A673 (cell line): Measurements from ENCODE around the gene TBC1D32. TPM values are rescaled to one million over a fixed set of nuclear protein-coding genes. Genes with fewer than 3 reads are reported as not detected.

Experiments
- BruUV-seq: library from RNA; stranded (reverse); fragments of 400-500 nt; replicated peaks from 2 replicates; lab custom pipeline; 2021; lab: Mats Ljungman, UMichigan
- CTCF ChIA-PET: fragments of 300-600 bp; sonication (Branson Sonifier 250); formaldehyde crosslinking; loops from one replicate; lab custom pipeline; 2022; ENCODE audit warnings: antibody characterized with exemption; lab: Charles Lee
- POLR2A ChIA-PET: fragments of 300-600 bp; sonication (Branson Sonifier 250); formaldehyde crosslinking; loops from one replicate; lab custom pipeline; 2022; ENCODE audit warnings: antibody characterized with exemption; ENCODE audit not compliant: low non-redundant PET; lab: Charles Lee
- DNase-seq: peaks from one replicate; pipeline ENCODE4 v3.0.0-alpha.2; 2015; ENCODE audit warnings: low spot score
- H3K27ac ChIP-seq: fragments of 200-600 bp; sonication (generic); 2 replicates; pipeline ENCODE4 v1.5.1; 2016; ENCODE audit warnings: mixed run types, low read depth, mild to moderate bottlenecking, mixed read lengths, antibody characterized with exemption, low read length; ENCODE audit not compliant: poor library complexity, severe bottlenecking
- H3K27me3 ChIP-seq: fragments of 200-600 bp; sonication (generic); replicated peaks from 2 replicates; pipeline ENCODE4 v1.6.1; 2017; ENCODE audit warnings: mixed run types, low read depth, mild to moderate bottlenecking, mixed read lengths, antibody characterized with exemption, low read length; ENCODE audit not compliant: insufficient read depth, poor library complexity
- H3K36me3 ChIP-seq: fragments of 200-600 bp; sonication (generic); 2 replicates; pipeline ENCODE4 v1.6.1; 2016; ENCODE audit warnings: mixed run types, mild to moderate bottlenecking, mixed read lengths, antibody characterized with exemption, low read length; ENCODE audit not compliant: insufficient read depth, poor library complexity, severe bottlenecking
- H3K4me1 ChIP-seq: fragments of 200-600 bp; sonication (generic); 2 replicates; pipeline ENCODE4 v1.6.1; 2017; ENCODE audit warnings: mixed run types, mild to moderate bottlenecking, mixed read lengths, antibody characterized with exemption, low read length; ENCODE audit not compliant: insufficient read depth, poor library complexity, severe bottlenecking
- H3K4me3 ChIP-seq: fragments of 200-600 bp; sonication (generic); 2 replicates; pipeline ENCODE4 v1.5.1; 2016; ENCODE audit warnings: low read depth, mixed run types, mild to moderate bottlenecking, mixed read lengths, low read length; ENCODE audit not compliant: poor library complexity, severe bottlenecking
- H3K9me3 ChIP-seq: fragments of 200-600 bp; sonication (generic); 2 replicates; pipeline ENCODE4 v1.6.1; 2016; ENCODE audit warnings: mixed run types, low read depth, mild to moderate bottlenecking, mixed read lengths, antibody characterized with exemption, low read length; ENCODE audit not compliant: poor library complexity, severe bottlenecking
- CTCF ChIP-seq: fragments of 300-800, 200-600 bp; sonication (generic); conservative IDR thresholded peaks from 2 replicates; pipeline ENCODE4 v1.5.1; 2017; ENCODE audit warnings: low read depth, mild to moderate bottlenecking, antibody characterized with exemption, low read length, moderate library complexity, mixed read lengths
- EZH2 ChIP-seq: fragments of 200-600 bp; sonication (generic); IDR thresholded peaks from 2 replicates; pipeline ENCODE4 v1.6.1; 2017; ENCODE audit warnings: borderline replicate concordance, low read depth, mild to moderate bottlenecking, mixed read lengths, antibody characterized with exemption, low read length; ENCODE audit not compliant: poor library complexity, severe bottlenecking
- intact Hi-C: fragments of 100-400 bp; cut with micrococcal nuclease; formaldehyde crosslinking; loops from one replicate; pipeline ENCODE4 v1.10.0; 2022; ENCODE audit not compliant: unreplicated experiment
- total RNA-seq: library from RNA; stranded (reverse); gene quantifications from 2 replicates; pipeline ENCODE4 v1.2.3, GENCODE V29; 2021

TBC1D32 gene
- total RNA-seq, 1 experiment from 2014 or later: 10.4 TPM

- Histone ChIP-seq H3K27ac (no peak overlapping the region), H3K4me1 (peaks cover 3% of the 10 kb centered on the region), H3K27me3 (no peaks in the 10 kb centered on the region), H3K9me3 (no peaks in the 10 kb centered on the region), H3K4me3 (peak overlapping the region; percentile 70), H3K36me3 (no peaks in the 10 kb centered on the region)
- intact Hi-C loops: no loop called here
- TF ChIP-seq EZH2: no peak
- no peak for TF ChIP-seq CTCF
- CTCF ChIA-PET: no interaction called here
- POLR2A ChIA-PET: no interaction called here
- no peak for DNase-seq
- BruUV-seq: no TSS peak
Observed at GRCh38 chr6:121333196-121333595, 1.1 kb downstream of the TBC1D32 start.

DNA sequence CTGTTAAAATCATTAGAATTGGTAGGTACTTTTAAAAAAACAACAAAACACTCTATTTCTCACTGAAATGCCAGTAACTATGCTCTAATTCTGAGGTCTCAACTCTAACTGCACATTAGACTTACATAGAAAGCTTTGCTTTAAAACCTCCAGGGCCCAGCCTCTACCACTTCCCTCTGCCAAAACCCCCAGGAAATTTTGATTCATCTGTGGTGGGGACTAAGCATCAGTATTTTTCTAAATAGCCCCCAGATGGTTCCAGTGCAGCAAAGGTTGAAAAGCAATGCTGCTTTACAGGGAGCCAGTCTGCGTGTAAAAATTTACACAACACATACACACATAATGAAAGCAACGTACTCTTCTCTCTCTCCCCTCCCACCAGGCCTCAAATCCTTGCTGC, 3.8 kb downstream of the TBC1D32 start:
- BruUV-seq: no TSS peak
- H3K4me1 ChIP-seq: peaks cover 3% of the 10 kb centered on the region
- no peak overlapping the region for H3K27ac ChIP-seq
- no peak overlapping the region for H3K4me3 ChIP-seq
- H3K36me3 ChIP-seq: no peaks in the 10 kb centered on the region
- no peaks in the 10 kb centered on the region for H3K9me3 ChIP-seq
- H3K27me3 ChIP-seq: no peaks in the 10 kb centered on the region
- ChIA-PET CTCF (no interaction called here), POLR2A (no interaction called here)
- intact Hi-C loops: no loop called here
- DNase-seq: no peak
- TF ChIP-seq CTCF: no peak
- TF ChIP-seq EZH2: no peak

- Histone ChIP-seq H3K36me3 (no peaks in the 10 kb centered on the region), H3K27me3 (no peaks in the 10 kb centered on the region), H3K4me3 (no peak overlapping the region), H3K4me1 (no peaks in the 10 kb centered on the region), H3K9me3 (no peaks in the 10 kb centered on the region), H3K27ac (no peak overlapping the region)
- ChIA-PET CTCF (no interaction called here), POLR2A (no interaction called here)
- intact Hi-C loops: no loop called here
- DNase-seq: no peak
- TF ChIP-seq CTCF (no peak), EZH2 (no peak)
- no TSS peak for BruUV-seq
Observed at GRCh38 chr6:121321282-121321681, 13.0 kb downstream of the TBC1D32 start.
